Activated CD8-positive, alpha-beta memory T cell treated with anti-CD3 and anti-CD28 coated beads for 24 hours (primary cell): ENCODE results near the gene TRMT6.

Source experiments
- DNase-seq: peaks from one replicate; pipeline ENCODE4 v3.0.0-alpha.2; 2020

Gene TRMT6

DNA sequence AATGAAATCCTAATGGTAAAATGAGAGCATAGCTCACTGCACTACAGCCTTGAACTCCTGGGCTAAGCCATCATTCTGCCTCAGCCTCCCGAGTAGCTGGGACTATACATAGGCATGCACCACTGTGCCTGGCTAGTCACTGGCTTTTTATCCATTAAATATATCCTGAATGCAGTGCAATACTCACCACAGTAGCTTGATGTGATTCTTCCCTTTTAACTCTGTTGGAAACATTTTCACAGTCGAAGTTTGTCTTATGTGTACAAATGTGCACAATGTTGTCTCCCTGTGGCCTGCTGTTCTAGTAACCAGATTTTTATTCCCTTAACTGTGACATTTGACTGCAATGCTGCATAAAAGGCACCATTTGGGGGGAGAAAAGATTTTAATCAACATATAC is 56.7 kb downstream of the TRMT6 start:
- no peak for DNase-seq

GRCh38 chr20:5893052-5893451 is 57.3 kb downstream of the TRMT6 start:
- no peak for DNase-seq

DNA sequence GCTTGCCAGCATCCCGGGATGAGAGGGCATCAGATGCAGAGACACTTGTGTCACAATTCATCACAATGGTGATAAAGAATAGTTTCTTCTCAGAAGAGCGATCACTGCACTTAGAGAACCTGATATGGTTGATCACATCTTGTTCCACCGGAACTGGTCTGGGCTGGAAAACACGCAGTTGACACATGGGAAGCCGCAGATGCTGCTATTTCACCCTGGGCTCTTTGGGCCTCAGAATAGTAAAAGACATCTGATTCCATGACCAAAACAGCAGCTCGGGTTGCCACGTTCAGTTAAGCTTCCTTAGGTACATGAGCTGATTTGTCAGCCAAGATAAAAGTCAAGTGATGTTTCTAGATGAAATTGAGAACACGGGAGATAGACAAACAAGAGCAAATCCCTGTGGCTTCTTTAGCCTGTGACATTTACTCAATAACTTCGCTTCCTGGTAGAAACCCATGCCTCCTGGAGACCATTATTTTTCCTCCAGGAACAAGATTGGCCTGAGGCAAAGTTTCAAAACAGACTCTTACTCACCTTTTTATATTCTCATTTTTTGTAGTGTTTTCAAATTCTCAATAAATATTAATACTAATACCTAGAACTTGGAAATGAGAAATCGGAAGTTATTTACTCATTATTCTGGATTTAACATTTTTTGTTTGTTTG is 59.4 kb downstream of the TRMT6 start:
- no peak for DNase-seq

- DNase-seq: no peak
Measured at GRCh38 chr20:5888041-5888440, 62.3 kb downstream of the TRMT6 start.

DNA sequence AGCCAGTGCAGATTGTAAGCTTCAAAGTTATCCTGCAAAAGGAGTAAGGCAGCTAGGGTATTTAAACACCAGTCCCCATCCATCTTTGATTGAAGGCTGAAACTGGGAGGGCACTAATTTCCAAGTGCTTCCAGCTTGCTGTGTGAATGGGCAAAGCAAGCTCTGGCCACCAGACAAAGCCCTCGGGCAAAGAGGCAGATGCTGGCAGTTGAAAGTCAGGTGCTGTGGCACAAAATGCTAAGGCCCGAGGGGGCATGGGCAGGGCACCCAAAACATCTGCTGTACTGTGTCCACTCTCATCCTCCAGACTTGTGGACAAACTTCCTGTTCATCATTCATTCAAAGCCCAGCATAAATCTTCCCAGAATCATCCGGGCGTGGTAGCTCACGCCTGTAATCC is 62.9 kb downstream of the TRMT6 start:
- no peak for DNase-seq
